ENCODE measurements around the gene LNX2. TPM values are rescaled to one million over a fixed set of nuclear protein-coding genes. Genes with fewer than 3 reads are reported as not detected.

The LNX2 gene
- total RNA-seq, 2 experiments from 2014 or later: 6.8 to 9.7 TPM

DNA sequence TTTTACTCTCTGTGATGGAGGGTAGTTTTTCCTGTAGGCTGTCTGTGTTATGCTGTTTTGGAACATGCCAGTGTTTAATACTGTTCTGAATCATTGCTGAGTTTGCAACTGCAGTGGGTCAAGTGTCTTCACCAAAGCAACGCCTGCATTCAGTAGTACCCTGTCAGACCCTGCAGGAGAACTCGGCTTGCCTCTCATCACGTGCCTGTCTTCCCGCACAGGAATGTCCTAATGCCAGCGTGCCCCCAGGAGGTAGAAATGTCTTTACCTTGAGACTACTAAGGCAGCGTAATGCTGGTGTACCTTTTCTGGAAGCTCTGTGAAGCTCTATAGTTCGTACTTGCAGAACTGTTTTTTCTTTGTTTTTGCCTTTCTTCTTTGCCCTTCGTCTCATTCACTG lies 43.6 kb upstream of the LNX2 start:
- BruUV-seq (replicated peaks): no TSS peak
- Histone ChIP-seq H3K9me2 (ENCODE audit: insufficient read depth, low read length) (no peaks in the 10 kb centered on the region), H3K4me1 (ENCODE audit: insufficient read depth, low read length, poor library complexity, severe bottlenecking) (no peaks in the 10 kb centered on the region), H3K27ac (ENCODE audit: low read depth, low read length, poor library complexity, severe bottlenecking) (no peak overlapping the region), H3K36me3 (ENCODE audit: insufficient read depth, low read length) (peaks cover 45% of the 10 kb centered on the region; the same call in 1 of the 2 replicates), H3K4me2 (ENCODE audit: low read length) (no peak overlapping the region), H2AFZ (ENCODE audit: low read length) (no peak overlapping the region), H3K79me2 (ENCODE audit: insufficient read depth, low read depth, low read length) (no peaks in the 10 kb centered on the region), H3K4me3 (ENCODE audit: low read depth, low read length, poor library complexity, severe bottlenecking) (no peak overlapping the region), H4K20me1 (ENCODE audit: insufficient read depth, low read length) (no peaks in the 10 kb centered on the region), H3K9me3 (ENCODE audit: low read length) (no peaks in the 10 kb centered on the region)
- TF ChIP-seq, protein P1, sequence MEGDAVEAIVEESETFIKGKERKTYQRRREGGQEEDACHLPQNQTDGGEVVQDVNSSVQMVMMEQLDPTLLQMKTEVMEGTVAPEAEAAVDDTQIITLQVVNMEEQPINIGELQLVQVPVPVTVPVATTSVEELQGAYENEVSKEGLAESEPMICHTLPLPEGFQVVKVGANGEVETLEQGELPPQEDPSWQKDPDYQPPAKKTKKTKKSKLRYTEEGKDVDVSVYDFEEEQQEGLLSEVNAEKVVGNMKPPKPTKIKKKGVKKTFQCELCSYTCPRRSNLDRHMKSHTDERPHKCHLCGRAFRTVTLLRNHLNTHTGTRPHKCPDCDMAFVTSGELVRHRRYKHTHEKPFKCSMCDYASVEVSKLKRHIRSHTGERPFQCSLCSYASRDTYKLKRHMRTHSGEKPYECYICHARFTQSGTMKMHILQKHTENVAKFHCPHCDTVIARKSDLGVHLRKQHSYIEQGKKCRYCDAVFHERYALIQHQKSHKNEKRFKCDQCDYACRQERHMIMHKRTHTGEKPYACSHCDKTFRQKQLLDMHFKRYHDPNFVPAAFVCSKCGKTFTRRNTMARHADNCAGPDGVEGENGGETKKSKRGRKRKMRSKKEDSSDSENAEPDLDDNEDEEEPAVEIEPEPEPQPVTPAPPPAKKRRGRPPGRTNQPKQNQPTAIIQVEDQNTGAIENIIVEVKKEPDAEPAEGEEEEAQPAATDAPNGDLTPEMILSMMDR (conservative IDR thresholded peaks at IDR 0.05; ENCODE audit: low read length): no peak
- no peak for TF ChIP-seq EZH2phosphoT487 (IDR thresholded peaks at IDR 0.05; ENCODE audit: borderline replicate concordance, low read depth, low read length)
- ChIA-PET POLR2A (interaction anchor here (0.9 kb wide), 1 partner anchor 13 kb away, joined by 3 read pairs; no protein-coding TSS in a partner anchor), CTCF (ENCODE audit: unreplicated experiment) (no interaction called here)
- no peak for DNase-seq (ENCODE audit: low spot score)
- intact Hi-C loops (cut with micrococcal nuclease; ENCODE audit: unreplicated experiment): no loop called here

DNA sequence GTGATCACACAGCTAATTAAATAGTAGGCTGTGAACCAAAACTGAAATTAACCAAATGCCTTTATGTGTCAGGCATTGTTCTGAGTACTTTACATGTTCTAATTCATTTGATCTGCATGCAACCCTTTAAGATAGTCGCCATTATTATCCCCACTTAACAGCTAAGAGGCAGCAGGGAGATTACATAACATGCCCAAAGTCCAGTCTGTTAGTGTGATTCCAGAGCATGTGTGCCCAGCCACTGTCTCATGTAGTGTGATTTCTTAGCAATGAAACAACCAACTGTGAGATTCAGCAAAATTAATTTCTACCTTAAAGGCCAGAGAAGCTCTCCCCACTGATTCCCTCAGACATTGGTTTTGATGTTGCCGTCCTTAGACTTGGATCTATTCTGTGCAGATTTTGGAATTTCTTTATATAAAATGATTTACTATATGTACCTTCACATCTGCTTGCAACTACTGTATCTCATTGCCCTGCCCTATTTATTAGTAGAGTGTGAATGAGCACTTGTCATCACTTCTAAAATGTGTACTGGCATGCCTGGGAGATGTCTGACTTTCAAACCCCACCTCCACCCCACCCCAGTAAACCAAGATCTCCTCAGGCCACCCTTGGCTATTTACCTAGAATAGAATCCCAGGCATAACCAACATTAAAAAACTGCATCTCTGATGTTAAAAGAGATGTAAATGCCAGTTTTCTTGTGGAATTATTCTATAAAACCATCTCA lies 42.6 kb upstream of the LNX2 start:
- Histone ChIP-seq H3K79me2 (ENCODE audit: insufficient read depth, low read depth, low read length) (0 out of 2 replicates have a peak, but pooled peaks cover 3% of the 10 kb centered on the region), H3K4me3 (ENCODE audit: low read depth, low read length, poor library complexity, severe bottlenecking) (no peak overlapping the region), H3K4me1 (ENCODE audit: insufficient read depth, low read length, poor library complexity, severe bottlenecking) (no peaks in the 10 kb centered on the region), H3K9me2 (ENCODE audit: insufficient read depth, low read length) (no peaks in the 10 kb centered on the region), H3K36me3 (ENCODE audit: insufficient read depth, low read length) (peaks cover 48% of the 10 kb centered on the region), H3K27ac (ENCODE audit: low read depth, low read length, poor library complexity, severe bottlenecking) (no peak overlapping the region), H3K4me2 (ENCODE audit: low read length) (no peak overlapping the region), H3K9me3 (ENCODE audit: low read length) (no peaks in the 10 kb centered on the region), H2AFZ (ENCODE audit: low read length) (no peak overlapping the region), H4K20me1 (ENCODE audit: insufficient read depth, low read length) (no peaks in the 10 kb centered on the region)
- DNase-seq (ENCODE audit: low spot score): no peak
- CTCF ChIA-PET (ENCODE audit: unreplicated experiment): no interaction called here
- TF ChIP-seq, protein P1 (conservative IDR thresholded peaks at IDR 0.05; ENCODE audit: low read length): no peak
- TF ChIP-seq EZH2phosphoT487 (IDR thresholded peaks at IDR 0.05; ENCODE audit: borderline replicate concordance, low read depth, low read length): no peak
- intact Hi-C loops (cut with micrococcal nuclease; ENCODE audit: unreplicated experiment): no loop called here
- no TSS peak for BruUV-seq (replicated peaks)
- POLR2A ChIA-PET: interaction anchor here (0.9 kb wide), 1 partner anchor 14 kb away, joined by 3 read pairs; no protein-coding TSS in a partner anchor

DNA sequence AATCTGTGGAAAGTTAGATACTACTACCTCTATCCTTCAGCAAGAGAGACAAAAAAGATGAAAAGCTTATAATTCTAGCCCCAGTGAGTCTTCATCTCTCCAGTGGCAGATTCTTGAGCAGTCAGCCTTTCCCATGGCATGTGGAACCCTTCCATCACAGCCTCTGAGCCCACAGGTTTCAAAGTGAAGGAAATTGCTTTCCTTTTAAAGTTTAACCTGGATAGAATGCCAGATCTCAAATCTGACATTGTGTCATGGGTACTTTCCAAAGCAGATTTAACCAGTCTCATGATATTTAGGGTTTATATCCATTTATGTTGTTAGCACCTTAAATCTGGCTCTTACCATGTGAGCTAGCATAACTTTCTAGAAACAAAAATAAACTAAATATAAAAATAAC lies 40.7 kb upstream of the LNX2 start:
- Histone ChIP-seq H3K4me2 (ENCODE audit: low read length) (no peak overlapping the region), H3K79me2 (ENCODE audit: insufficient read depth, low read depth, low read length) (0 out of 2 replicates have a peak, but pooled peaks cover 3% of the 10 kb centered on the region)
- CTCF ChIA-PET (ENCODE audit: unreplicated experiment): no interaction called here

More for the DNA sequence above, 40.7 kb upstream of the LNX2 start:
- Histone ChIP-seq H4K20me1 (ENCODE audit: insufficient read depth, low read length) (no peaks in the 10 kb centered on the region), H3K4me1 (ENCODE audit: insufficient read depth, low read length, poor library complexity, severe bottlenecking) (no peaks in the 10 kb centered on the region), H3K4me3 (ENCODE audit: low read depth, low read length, poor library complexity, severe bottlenecking) (no peak overlapping the region), H3K36me3 (ENCODE audit: insufficient read depth, low read length) (peaks cover 43% of the 10 kb centered on the region), H3K9me3 (ENCODE audit: low read length) (no peaks in the 10 kb centered on the region), H3K27ac (ENCODE audit: low read depth, low read length, poor library complexity, severe bottlenecking) (no peak overlapping the region), H2AFZ (ENCODE audit: low read length) (no peak overlapping the region), H3K9me2 (ENCODE audit: insufficient read depth, low read length) (no peaks in the 10 kb centered on the region)
- POLR2A ChIA-PET: interaction anchor here (1.1 kb wide), 1 partner anchor 40 kb away, joined by 3 read pairs; the partner anchor contains the start of gene LNX2
- intact Hi-C loops (cut with micrococcal nuclease; ENCODE audit: unreplicated experiment): no loop called here
- TF ChIP-seq, protein P1 (conservative IDR thresholded peaks at IDR 0.05; ENCODE audit: low read length): no peak
- TF ChIP-seq EZH2phosphoT487 (IDR thresholded peaks at IDR 0.05; ENCODE audit: borderline replicate concordance, low read depth, low read length): no peak
- DNase-seq (ENCODE audit: low spot score): no peak
- no TSS peak for BruUV-seq (replicated peaks)

All from OCI-LY7 (cell line).